CD14-positive monocyte (primary cell): ENCODE results near the gene ARL6. TPM values are rescaled to one million over a fixed set of nuclear protein-coding genes. Genes with fewer than 3 reads are reported as not detected.

Experiments
- DNase-seq, 3 donors: peaks; one replicate each; pipeline ENCODE4 v3.0.0-alpha.2; 2011 to 2022
- H2AFZ ChIP-seq: 2 replicates; pipeline ENCODE4 v1.6.0; 2012; ENCODE audit warnings: mild to moderate bottlenecking, low read depth, low read length, inconsistent platforms; ENCODE audit not compliant: insufficient read depth, poor library complexity, severe bottlenecking
- H3K27ac ChIP-seq, 2 donors: 1 replicate in 1 of 2; 2 replicates in 1 of 2; pipeline ENCODE4 v1.5.1; 2012 to 2013; ENCODE audit warnings: low read length in 2 of 2, control low read depth in 1 of 2, inconsistent platforms in 1 of 2, low read depth in 1 of 2, mild to moderate bottlenecking in 1 of 2
- H3K27me3 ChIP-seq, 2 donors: one replicate each; pipeline versions ENCODE4 v1.6.0 to v1.6.1; 2011 to 2013; ENCODE audit warnings: low read length in 2 of 2; ENCODE audit not compliant: control insufficient read depth in 2 of 2, insufficient read depth in 2 of 2
- H3K36me3 ChIP-seq, 2 donors: replicated peaks in 1 of 2; 1 replicate in 1 of 2; 2 replicates in 1 of 2; pipeline versions ENCODE4 v1.5.1 to v1.6.1; 2012 to 2013; ENCODE audit warnings: low read length in 2 of 2, control low read depth in 1 of 2, inconsistent platforms in 1 of 2, mild to moderate bottlenecking in 1 of 2; ENCODE audit not compliant: insufficient read depth in 2 of 2, control insufficient read depth in 1 of 2
- H3K4me1 ChIP-seq, 2 donors: 1 replicate in 1 of 2; 2 replicates in 1 of 2; pipeline versions ENCODE4 v1.5.1 to v1.6.1; 2012 to 2013; ENCODE audit warnings: low read length in 2 of 2, control low read depth in 1 of 2, inconsistent platforms in 1 of 2, mild to moderate bottlenecking in 1 of 2, moderate library complexity in 1 of 2; ENCODE audit not compliant: insufficient read depth in 2 of 2, control insufficient read depth in 1 of 2
- H3K4me2 ChIP-seq: replicated peaks from 2 replicates; pipeline ENCODE3; 2012; ENCODE audit warnings: low read length, moderate library complexity, mild to moderate bottlenecking; ENCODE audit not compliant: poor library complexity, severe bottlenecking; ENCODE audit errors: extremely low read depth
- H3K4me3 ChIP-seq, 3 experiments: fragments of 200-600 bp in 1 of 3; sonication (generic) in 1 of 3; replicated peaks in 1 of 3; 1 replicate in 2 of 3; 2 replicates in 1 of 3; pipeline ENCODE4 v1.5.1; 2011 to 2013; ENCODE audit warnings: low read length in 3 of 3, mild to moderate bottlenecking in 3 of 3, control low read depth in 2 of 3, low read depth in 2 of 3, inconsistent platforms in 1 of 3, moderate library complexity in 1 of 3
- H3K79me2 ChIP-seq: 2 replicates; pipeline ENCODE4 v1.6.0; 2012; ENCODE audit warnings: mild to moderate bottlenecking, control low read depth, inconsistent platforms, low read length, moderate library complexity; ENCODE audit not compliant: insufficient read depth
- H3K9ac ChIP-seq: 2 replicates; pipeline ENCODE4 v1.6.0; 2017; ENCODE audit warnings: low read length, mild to moderate bottlenecking; ENCODE audit not compliant: insufficient read depth, poor library complexity, severe bottlenecking
- H3K9me3 ChIP-seq, 2 donors: replicated peaks in 1 of 2; 1 replicate in 1 of 2; 2 replicates in 1 of 2; pipeline versions ENCODE4 v1.5.1 to v1.6.1; 2012 to 2013; ENCODE audit warnings: low read length in 2 of 2, control low read depth in 1 of 2; ENCODE audit not compliant: control insufficient read depth in 1 of 2, insufficient read depth in 1 of 2
- H4K20me1 ChIP-seq: 2 replicates; pipeline ENCODE4 v1.6.0; 2012; ENCODE audit warnings: mild to moderate bottlenecking, low read length, control low read depth, moderate library complexity; ENCODE audit not compliant: insufficient read depth
- H3K27ac Mint-ChIP-seq, 7 donors: one replicate each; pipeline ENCODE4 v1.8.0; 2020; ENCODE audit warnings: mild to moderate bottlenecking in 7 of 7, mixed read lengths in 7 of 7, moderate library complexity in 6 of 7, inconsistent platforms in 2 of 7
- H3K27me3 Mint-ChIP-seq, 3 donors: one replicate each; pipeline ENCODE4 v1.8.0; 2021 to 2022; ENCODE audit warnings: low read depth in 3 of 3, mild to moderate bottlenecking in 3 of 3, mixed read lengths in 3 of 3, moderate library complexity in 3 of 3, inconsistent platforms in 1 of 3
- H3K36me3 Mint-ChIP-seq, 2 donors: one replicate each; pipeline ENCODE4 v1.8.0; 2020; ENCODE audit warnings: mixed read lengths in 2 of 2, inconsistent platforms in 1 of 2, mild to moderate bottlenecking in 1 of 2
- H3K4me1 Mint-ChIP-seq: one replicate; pipeline ENCODE4 v1.8.0; 2020; ENCODE audit warnings: mild to moderate bottlenecking, mixed read lengths
- H3K4me3 Mint-ChIP-seq, 2 donors: one replicate each; pipeline ENCODE4 v1.8.0; 2020; ENCODE audit warnings: mild to moderate bottlenecking in 2 of 2, mixed read lengths in 2 of 2, moderate library complexity in 1 of 2
- H3K9me3 Mint-ChIP-seq, 7 donors: one replicate each; pipeline ENCODE4 v1.8.0; 2020 to 2022; ENCODE audit warnings: mixed read lengths in 7 of 7, mild to moderate bottlenecking in 6 of 7, moderate library complexity in 6 of 7, inconsistent platforms in 2 of 7
- WGBS: methylation state at CpG from one replicate; pipeline ENCODE4 v1.1.5; 2013; ENCODE audit warnings: missing lambda C conversion rate; ENCODE audit not compliant: insufficient coverage; 5-methylcytosine and 5-hydroxymethylcytosine counted together
- intact Hi-C, 2 donors: fragments of 100-400 bp; cut with micrococcal nuclease; formaldehyde crosslinking; loops; one replicate each; pipeline versions ENCODE4 v1.15.0 to v1.15.1; 2023
- polyA plus RNA-seq, 3 donors: library from polyadenylated mRNA; depleted of rRNA in 1 of 3; unstranded in 2 of 3; stranded (reverse) in 1 of 3; fragments of 300-500 nt in 2 of 3; fragments of >200 nt in 1 of 3; fragmentation: Illumina TruSeq in 2 of 3; gene quantifications; 1 replicate in 2 of 3; 2 replicates in 1 of 3; pipeline ENCODE4 v1.2.3, GENCODE V29; 2012 to 2021
- TF ChIP-seq, protein P1 (sequence below): fragments of 200-600 bp; IDR thresholded peaks from one replicate; pipeline ENCODE4 v1.8.0; 2022; ENCODE audit warnings: antibody characterized with exemption, mild to moderate bottlenecking

The ARL6 gene
- polyA plus RNA-seq, 3 donors: 0.76 to 2.3 (median 1.8) TPM

DNA sequence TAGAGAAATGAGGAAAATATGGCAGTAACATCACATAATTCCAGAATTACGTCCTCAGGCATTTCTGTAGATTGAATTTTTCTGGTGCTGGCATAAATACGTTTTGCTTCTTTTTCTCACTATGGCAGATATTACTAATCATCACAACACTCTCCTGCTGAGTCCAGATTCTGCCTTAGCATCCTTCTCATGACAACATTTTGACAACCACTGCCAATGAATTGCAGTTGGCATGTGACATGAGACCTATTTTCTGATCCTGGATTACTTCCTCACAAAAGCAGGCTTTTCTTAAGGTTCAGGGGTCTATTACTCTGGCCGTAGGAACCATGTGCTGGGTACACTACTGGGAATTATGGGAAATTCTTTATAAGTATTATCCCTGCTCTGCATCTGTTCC is 22.5 kb upstream of the ARL6 start:
- Histone ChIP-seq H3K9me3 (no peaks in the 10 kb centered on the region), H3K36me3 (no peaks in the 10 kb centered on the region), H3K4me2 (no peak overlapping the region), H3K79me2 (no peaks in the 10 kb centered on the region), H3K9ac (no peak overlapping the region), H3K4me1 (no peaks in the 10 kb centered on the region), H3K27me3 (no peaks in the 10 kb centered on the region), H3K4me3 (no peak overlapping the region), H2AFZ (no peak overlapping the region), H4K20me1 (no peaks in the 10 kb centered on the region), H3K27ac (no peak overlapping the region)
- Mint-ChIP-seq H3K36me3 (no peaks in the 10 kb centered on the region), H3K9me3 (peaks cover 0 to 2% (median 0%) of the 10 kb centered on the region in 7 donors), H3K4me3 (no peak overlapping the region), H3K4me1 (no peaks in the 10 kb centered on the region), H3K27ac (no peak overlapping the region), H3K27me3 (peaks cover 0 to 2% (median 0%) of the 10 kb centered on the region in 3 donors)
- TF ChIP-seq, protein P1, sequence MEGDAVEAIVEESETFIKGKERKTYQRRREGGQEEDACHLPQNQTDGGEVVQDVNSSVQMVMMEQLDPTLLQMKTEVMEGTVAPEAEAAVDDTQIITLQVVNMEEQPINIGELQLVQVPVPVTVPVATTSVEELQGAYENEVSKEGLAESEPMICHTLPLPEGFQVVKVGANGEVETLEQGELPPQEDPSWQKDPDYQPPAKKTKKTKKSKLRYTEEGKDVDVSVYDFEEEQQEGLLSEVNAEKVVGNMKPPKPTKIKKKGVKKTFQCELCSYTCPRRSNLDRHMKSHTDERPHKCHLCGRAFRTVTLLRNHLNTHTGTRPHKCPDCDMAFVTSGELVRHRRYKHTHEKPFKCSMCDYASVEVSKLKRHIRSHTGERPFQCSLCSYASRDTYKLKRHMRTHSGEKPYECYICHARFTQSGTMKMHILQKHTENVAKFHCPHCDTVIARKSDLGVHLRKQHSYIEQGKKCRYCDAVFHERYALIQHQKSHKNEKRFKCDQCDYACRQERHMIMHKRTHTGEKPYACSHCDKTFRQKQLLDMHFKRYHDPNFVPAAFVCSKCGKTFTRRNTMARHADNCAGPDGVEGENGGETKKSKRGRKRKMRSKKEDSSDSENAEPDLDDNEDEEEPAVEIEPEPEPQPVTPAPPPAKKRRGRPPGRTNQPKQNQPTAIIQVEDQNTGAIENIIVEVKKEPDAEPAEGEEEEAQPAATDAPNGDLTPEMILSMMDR: no peak
- intact Hi-C loops: no loop called here
- DNase-seq: no peak
- WGBS: 83% methylated on average over 1 of the region's 3 CpGs

DNA sequence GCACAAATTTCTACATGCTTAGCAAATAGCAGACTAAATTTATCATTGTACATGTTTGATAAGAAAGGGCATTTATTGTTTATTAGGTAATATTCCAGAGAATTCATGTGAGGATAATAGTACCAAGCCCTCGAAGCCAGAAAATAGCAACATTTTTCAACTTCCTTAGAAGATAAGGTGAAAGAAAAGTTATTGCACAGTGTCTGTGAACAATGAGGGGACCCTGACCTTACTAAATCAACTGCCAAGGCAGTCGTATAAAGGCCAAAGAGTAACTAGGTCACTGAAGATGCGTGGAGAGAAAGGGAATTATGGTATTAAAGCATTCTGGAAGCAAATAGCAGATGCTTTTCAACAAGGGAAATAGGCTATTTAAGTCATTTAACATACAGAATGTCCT is 20.3 kb upstream of the ARL6 start:
- Mint-ChIP-seq H3K9me3 (peaks cover 0 to 2% (median 0%) of the 10 kb centered on the region in 7 donors), H3K27ac (no peak overlapping the region), H3K36me3 (no peaks in the 10 kb centered on the region), H3K4me1 (no peaks in the 10 kb centered on the region), H3K4me3 (no peak overlapping the region), H3K27me3 (peaks cover 1 to 3% (median 2%) of the 10 kb centered on the region in 3 donors)
- intact Hi-C loops: no loop called here
- H3K9ac ChIP-seq: no peak overlapping the region
- no peaks in the 10 kb centered on the region for H3K36me3 ChIP-seq
- no peak overlapping the region for H3K27ac ChIP-seq
- no CpG with 5 or more reads among the region's 3 CpGs for WGBS
- no peaks in the 10 kb centered on the region for H3K9me3 ChIP-seq
- no peak overlapping the region for H2AFZ ChIP-seq
- H3K4me1 ChIP-seq: no peaks in the 10 kb centered on the region
- TF ChIP-seq, protein P1: no peak
- peaks cover 0 to 2% of the 10 kb centered on the region in 2 donors for H3K27me3 ChIP-seq
- H4K20me1 ChIP-seq: no peaks in the 10 kb centered on the region
- H3K4me3 ChIP-seq: no peak overlapping the region
- H3K4me2 ChIP-seq: no peak overlapping the region
- no peaks in the 10 kb centered on the region for H3K79me2 ChIP-seq
- DNase-seq: no peak
